Measurements from ENCODE around the gene RTN3. TPM values are rescaled to one million over a fixed set of nuclear protein-coding genes. Genes with fewer than 3 reads are reported as not detected.

RTN3 gene
- total and polyA plus RNA-seq, 4 donors = 82.1 to 102 (median 92.6) TPM

DNA sequence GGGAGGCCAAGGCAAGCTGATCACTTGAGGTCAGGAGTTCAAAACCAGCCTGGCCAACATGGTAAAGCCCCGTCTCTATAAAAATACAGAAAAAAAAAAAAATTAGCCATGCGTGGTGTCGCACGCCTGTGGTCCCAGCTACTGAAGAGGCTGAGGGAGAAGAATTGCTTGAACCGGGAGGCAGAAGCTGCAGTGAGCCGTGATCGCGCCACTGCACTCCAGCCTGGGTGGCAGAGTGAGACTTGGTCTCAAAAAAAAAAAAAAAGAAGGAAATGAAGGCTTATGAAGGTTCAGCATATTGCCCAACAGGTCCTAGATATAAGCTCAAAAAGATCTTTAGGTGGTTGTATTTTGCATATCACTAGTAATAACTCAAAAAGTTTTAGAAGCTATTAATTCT, 20.3 kb upstream of the RTN3 start:
- DNase-seq (no peak), ATAC-seq (ENCODE audit: insufficient read depth, low FRiP score) (no peak)
- Histone ChIP-seq H3K27ac (ENCODE audit: low read depth in 1 of 2, low read length in 1 of 2) (no peak overlapping the region), H3K36me3 (ENCODE audit: control insufficient read depth in 4 of 4, insufficient read depth in 4 of 4, low read length in 4 of 4) (peaks cover 0 to 8% (median 3%) of the 10 kb centered on the region in 4 donors), H3K27me3 (ENCODE audit: control insufficient read depth in 3 of 3, insufficient read depth in 3 of 3, low read length in 2 of 3) (no peaks in the 10 kb centered on the region), H3K9ac (ENCODE audit: insufficient read depth in 1 of 2, low read length in 2 of 2) (no peak overlapping the region), H3K9me3 (ENCODE audit: control insufficient read depth in 4 of 4, insufficient read depth in 3 of 4, low read length in 3 of 4) (no peaks in the 10 kb centered on the region), H3K4me3 (no peak overlapping the region), H3K4me1 (ENCODE audit: control insufficient read depth in 5 of 5, insufficient read depth in 5 of 5, low read length in 5 of 5) (peaks cover 0 to 11% (median 0%) of the 10 kb centered on the region in 5 donors)
- TF ChIP-seq, protein P1, sequence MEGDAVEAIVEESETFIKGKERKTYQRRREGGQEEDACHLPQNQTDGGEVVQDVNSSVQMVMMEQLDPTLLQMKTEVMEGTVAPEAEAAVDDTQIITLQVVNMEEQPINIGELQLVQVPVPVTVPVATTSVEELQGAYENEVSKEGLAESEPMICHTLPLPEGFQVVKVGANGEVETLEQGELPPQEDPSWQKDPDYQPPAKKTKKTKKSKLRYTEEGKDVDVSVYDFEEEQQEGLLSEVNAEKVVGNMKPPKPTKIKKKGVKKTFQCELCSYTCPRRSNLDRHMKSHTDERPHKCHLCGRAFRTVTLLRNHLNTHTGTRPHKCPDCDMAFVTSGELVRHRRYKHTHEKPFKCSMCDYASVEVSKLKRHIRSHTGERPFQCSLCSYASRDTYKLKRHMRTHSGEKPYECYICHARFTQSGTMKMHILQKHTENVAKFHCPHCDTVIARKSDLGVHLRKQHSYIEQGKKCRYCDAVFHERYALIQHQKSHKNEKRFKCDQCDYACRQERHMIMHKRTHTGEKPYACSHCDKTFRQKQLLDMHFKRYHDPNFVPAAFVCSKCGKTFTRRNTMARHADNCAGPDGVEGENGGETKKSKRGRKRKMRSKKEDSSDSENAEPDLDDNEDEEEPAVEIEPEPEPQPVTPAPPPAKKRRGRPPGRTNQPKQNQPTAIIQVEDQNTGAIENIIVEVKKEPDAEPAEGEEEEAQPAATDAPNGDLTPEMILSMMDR (IDR thresholded peaks at IDR 0.05; ENCODE audit: control extremely low read depth, extremely low read depth) = no peak
- 67 to 91% methylated on average over 8 of the region's 8 CpGs for WGBS, 2 donors

DNA sequence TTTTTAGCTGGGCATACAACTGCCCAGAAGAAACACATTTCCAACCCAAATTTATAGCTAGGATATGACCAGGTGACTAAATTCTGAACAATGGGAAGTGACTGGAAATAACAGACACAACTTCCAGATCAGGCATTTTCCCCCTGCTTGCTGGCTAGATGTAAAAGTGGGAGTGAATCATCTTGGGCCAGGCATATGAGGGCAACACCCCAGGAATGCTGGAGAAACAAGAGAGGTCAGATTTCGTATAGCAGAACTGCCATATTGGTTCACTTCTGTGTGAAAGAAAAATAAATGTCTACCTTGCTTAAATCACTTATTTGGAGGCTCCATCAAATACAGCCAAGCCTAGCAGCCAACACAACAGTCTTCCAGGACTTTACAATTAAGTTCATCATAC, 17.5 kb upstream of the RTN3 start:
- ATAC-seq (ENCODE audit: insufficient read depth, low FRiP score) = no peak
- H3K9ac ChIP-seq (ENCODE audit: insufficient read depth in 1 of 2, low read length in 2 of 2) = no peak overlapping the region
- no peaks in the 10 kb centered on the region for H3K27me3 ChIP-seq (ENCODE audit: control insufficient read depth in 3 of 3, insufficient read depth in 3 of 3, low read length in 2 of 3)
- peaks cover 0 to 25% (median 0%) of the 10 kb centered on the region in 5 donors for H3K4me1 ChIP-seq (ENCODE audit: control insufficient read depth in 5 of 5, insufficient read depth in 5 of 5, low read length in 5 of 5)
- 0% methylated on average over 1 of the region's 1 CpG for WGBS, 2 donors
- no peaks in the 10 kb centered on the region for H3K36me3 ChIP-seq (ENCODE audit: control insufficient read depth in 4 of 4, insufficient read depth in 4 of 4, low read length in 4 of 4)
- no peaks in the 10 kb centered on the region for H3K9me3 ChIP-seq (ENCODE audit: control insufficient read depth in 4 of 4, insufficient read depth in 3 of 4, low read length in 3 of 4)
- H3K4me3 ChIP-seq = no peak overlapping the region
- H3K27ac ChIP-seq (ENCODE audit: low read depth in 1 of 2, low read length in 1 of 2) = no peak overlapping the region
- DNase-seq = no peak
- TF ChIP-seq, protein P1 (IDR thresholded peaks at IDR 0.05; ENCODE audit: control extremely low read depth, extremely low read depth) = no peak

DNA sequence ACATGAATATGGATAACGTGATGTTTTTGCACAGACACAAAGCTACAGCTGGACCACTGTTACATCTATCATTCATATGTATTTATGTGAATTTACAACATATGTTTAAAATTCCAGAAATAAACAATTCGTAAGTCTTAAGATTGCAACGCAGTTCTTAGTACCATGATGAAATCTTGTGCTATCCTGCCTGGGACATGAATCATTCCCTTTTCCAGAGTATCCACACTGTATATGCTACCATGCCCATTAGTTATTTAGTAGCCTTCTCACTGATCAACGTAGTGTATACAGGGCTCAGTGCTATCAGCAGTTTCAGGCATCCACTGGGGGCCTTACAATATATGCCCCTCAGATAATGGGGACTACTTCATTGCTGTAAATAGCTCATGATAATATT, 14.4 kb upstream of the RTN3 start:
- TF ChIP-seq, protein P1 (IDR thresholded peaks at IDR 0.05; ENCODE audit: control extremely low read depth, extremely low read depth) = no peak
- H3K36me3 ChIP-seq (ENCODE audit: control insufficient read depth in 4 of 4, insufficient read depth in 4 of 4, low read length in 4 of 4) = no peaks in the 10 kb centered on the region
- H3K4me1 ChIP-seq (ENCODE audit: control insufficient read depth in 5 of 5, insufficient read depth in 5 of 5, low read length in 5 of 5) = peaks cover 0 to 28% (median 9%) of the 10 kb centered on the region in 5 donors
- no peak for DNase-seq
- ATAC-seq (ENCODE audit: insufficient read depth, low FRiP score) = no peak
- 78% methylated on average over 4 of the region's 4 CpGs for WGBS, 2 donors
- no peaks in the 10 kb centered on the region for H3K27me3 ChIP-seq (ENCODE audit: control insufficient read depth in 3 of 3, insufficient read depth in 3 of 3, low read length in 2 of 3)
- H3K9ac ChIP-seq (ENCODE audit: insufficient read depth in 1 of 2, low read length in 2 of 2) = no peak overlapping the region
- H3K4me3 ChIP-seq = no peak overlapping the region
- H3K9me3 ChIP-seq (ENCODE audit: control insufficient read depth in 4 of 4, insufficient read depth in 3 of 4, low read length in 3 of 4) = no peaks in the 10 kb centered on the region
- no peak overlapping the region for H3K27ac ChIP-seq (ENCODE audit: low read depth in 1 of 2, low read length in 1 of 2)
